Mesendoderm (in vitro differentiated cells): Measurements from ENCODE around the gene FCER1G.
A peak's percentile ranks its signal among the peaks of the same experiment; 100 is the strongest.

Source experiments
- DNase-seq: peaks from one replicate; pipeline ENCODE4 v3.0.0; 2013
- H2AK5ac ChIP-seq: 2 replicates; pipeline ENCODE4 v1.6.1; 2013; ENCODE audit warnings: low read length, inconsistent platforms
- H2BK120ac ChIP-seq: 2 replicates; pipeline ENCODE4 v1.6.1; 2013; ENCODE audit warnings: low read depth, mild to moderate bottlenecking, low read length, moderate library complexity, mixed read lengths
- H2BK15ac ChIP-seq: replicated peaks from 2 replicates; pipeline ENCODE4 v1.6.1; 2013; ENCODE audit warnings: low read depth, mild to moderate bottlenecking, moderate library complexity
- H2BK5ac ChIP-seq: 2 replicates; pipeline ENCODE4 v1.6.1; 2013; ENCODE audit warnings: low read length, inconsistent platforms
- H3K18ac ChIP-seq: 2 replicates; pipeline ENCODE4 v1.6.1; 2013; ENCODE audit warnings: mild to moderate bottlenecking, low read length, mixed read lengths
- H3K23ac ChIP-seq: one replicate; pipeline ENCODE4 v1.6.1; 2013; ENCODE audit warnings: low read length
- H3K27ac ChIP-seq: 2 replicates; pipeline ENCODE4 v1.5.1; 2013; ENCODE audit warnings: low read depth, mild to moderate bottlenecking, inconsistent platforms, low read length, moderate library complexity
- H3K27me3 ChIP-seq: 2 replicates; pipeline ENCODE4 v1.6.1; 2013; ENCODE audit warnings: low read length, control low read depth, mild to moderate bottlenecking, inconsistent platforms; ENCODE audit not compliant: insufficient read depth, poor library complexity
- H3K36me3 ChIP-seq: 2 replicates; pipeline ENCODE4 v1.6.1; 2013; ENCODE audit warnings: low read length, inconsistent platforms; ENCODE audit not compliant: control insufficient read depth, insufficient read depth
- H3K4ac ChIP-seq: one replicate; pipeline ENCODE4 v1.6.1; 2013; ENCODE audit warnings: low read depth, mild to moderate bottlenecking, low read length, moderate library complexity
- H3K4me1 ChIP-seq: 2 replicates; pipeline ENCODE4 v1.6.1; 2013; ENCODE audit warnings: low read depth, low read length, inconsistent platforms; ENCODE audit not compliant: control insufficient read depth
- H3K4me2 ChIP-seq: 2 replicates; pipeline ENCODE4 v1.6.1; 2013; ENCODE audit warnings: low read length
- H3K4me3 ChIP-seq: 2 replicates; pipeline ENCODE4 v1.5.1; 2013; ENCODE audit warnings: mild to moderate bottlenecking, low read length
- H3K56ac ChIP-seq: one replicate; pipeline ENCODE4 v1.6.1; 2013; ENCODE audit warnings: low read length
- H3K79me1 ChIP-seq: 2 replicates; pipeline ENCODE4 v1.6.1; 2013; ENCODE audit warnings: low read length, inconsistent platforms
- H3K79me2 ChIP-seq: 2 replicates; pipeline ENCODE4 v1.6.1; 2013; ENCODE audit warnings: mild to moderate bottlenecking, low read length; ENCODE audit not compliant: control insufficient read depth, insufficient read depth
- H3K9ac ChIP-seq: 2 replicates; pipeline ENCODE4 v1.6.1; 2013; ENCODE audit warnings: low read length, inconsistent platforms
- H4K5ac ChIP-seq: one replicate; pipeline ENCODE4 v1.6.1; 2013; ENCODE audit warnings: low read length
- H4K8ac ChIP-seq: one replicate; pipeline ENCODE4 v1.6.1; 2013; ENCODE audit warnings: low read depth, mild to moderate bottlenecking, control low read depth, low read length, moderate library complexity
- WGBS: extraction: QIAGEN DNeasy Blood & Tissue Kit; methylation state at CpG from one replicate; pipeline ENCODE4 v1.1.7; 2013; ENCODE audit warnings: low lambda C conversion rate, missing lambda C conversion rate; ENCODE audit not compliant: insufficient coverage; ENCODE audit errors: extremely low coverage; 5-methylcytosine and 5-hydroxymethylcytosine counted together

FCER1G gene

DNA sequence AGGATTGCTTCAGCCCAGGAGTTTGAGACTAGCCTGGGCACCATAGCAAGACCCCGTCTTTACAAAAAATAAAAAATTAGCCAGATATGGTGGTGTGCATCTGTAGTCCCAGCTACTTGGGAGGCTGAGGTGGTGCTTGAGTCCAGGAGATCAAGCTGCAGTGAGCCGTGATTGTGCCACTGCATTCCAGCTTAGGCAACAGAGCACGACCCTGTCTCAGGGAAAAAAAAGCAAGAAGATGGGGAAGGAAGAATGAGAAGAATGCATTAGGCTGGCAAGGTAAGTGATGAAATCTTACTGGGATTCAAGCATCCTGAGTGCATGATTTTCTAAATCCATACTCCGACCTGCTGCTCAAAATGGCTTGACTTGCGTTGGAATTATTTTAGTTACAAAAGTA is 50.2 kb downstream of the FCER1G start:
- Histone ChIP-seq H2BK120ac (no peak overlapping the region), H2BK15ac (no peak overlapping the region), H4K8ac (no peak overlapping the region), H2BK5ac (no peak overlapping the region), H4K5ac (no peak overlapping the region), H3K4me2 (no peak overlapping the region), H3K27ac (no peak overlapping the region), H3K18ac (no peak overlapping the region), H3K4ac (no peak overlapping the region), H3K56ac (no peak overlapping the region), H3K4me3 (no peak overlapping the region), H3K79me1 (no peaks in the 10 kb centered on the region), H3K9ac (no peak overlapping the region), H3K23ac (no peak overlapping the region), H3K27me3 (peaks cover 2% of the 10 kb centered on the region), H3K4me1 (no peaks in the 10 kb centered on the region), H3K36me3 (no peaks in the 10 kb centered on the region), H3K79me2 (no peaks in the 10 kb centered on the region), H2AK5ac (no peak overlapping the region)
- DNase-seq = peak; percentile 49
- no CpG with 5 or more reads among the region's 5 CpGs for WGBS

DNA sequence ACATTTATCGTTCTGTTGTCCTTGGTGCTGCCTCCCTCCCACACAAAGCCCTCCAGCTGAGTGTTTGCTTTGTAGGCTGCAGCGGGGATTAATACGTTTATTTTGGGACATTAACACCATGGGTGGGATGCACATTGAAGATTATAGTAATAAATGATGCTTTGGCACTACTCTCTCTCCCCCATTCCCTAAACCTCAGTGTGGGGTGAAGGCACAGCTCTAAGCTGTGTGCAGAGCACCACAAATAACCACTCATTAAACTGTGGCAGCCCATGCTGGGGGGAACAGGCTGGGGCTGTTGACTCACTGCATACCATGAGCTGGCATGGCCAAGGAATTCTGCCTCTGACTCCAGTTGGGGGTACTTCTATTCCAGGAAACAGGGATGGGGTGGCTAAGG is 51.1 kb downstream of the FCER1G start:
- Histone ChIP-seq H3K9ac (no peak overlapping the region), H4K5ac (no peak overlapping the region), H2BK5ac (no peak overlapping the region), H3K4me3 (no peak overlapping the region), H3K27me3 (no peaks in the 10 kb centered on the region), H3K23ac (no peak overlapping the region), H3K18ac (no peak overlapping the region), H3K4me1 (no peaks in the 10 kb centered on the region), H2AK5ac (no peak overlapping the region), H2BK120ac (no peak overlapping the region), H3K79me1 (no peaks in the 10 kb centered on the region), H3K56ac (no peak overlapping the region), H3K27ac (no peak overlapping the region), H3K4me2 (no peak overlapping the region), H3K4ac (no peak overlapping the region), H3K36me3 (no peaks in the 10 kb centered on the region), H4K8ac (no peak overlapping the region), H2BK15ac (no peak overlapping the region), H3K79me2 (no peaks in the 10 kb centered on the region)
- WGBS = no CpG with 5 or more reads among the region's 3 CpGs
- no peak for DNase-seq

DNA sequence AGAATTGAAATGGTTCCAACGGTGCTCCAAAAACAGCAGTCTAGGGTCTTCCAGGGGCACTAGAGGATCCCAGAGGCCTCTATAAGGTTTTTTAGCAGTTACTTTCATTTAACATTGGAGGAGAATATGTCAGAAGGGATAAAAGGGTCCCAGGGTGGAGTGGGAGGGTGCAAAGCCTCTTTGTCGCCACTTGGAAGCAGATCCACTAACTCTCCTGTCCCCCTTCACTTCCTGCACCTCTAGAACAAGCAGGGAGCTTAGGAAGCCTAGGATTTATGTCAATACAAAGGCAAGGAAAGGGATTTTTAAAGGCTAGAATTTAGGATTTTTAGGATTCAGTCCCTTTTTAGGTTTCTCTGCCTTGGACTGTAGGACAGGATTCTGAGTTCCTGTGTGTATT is 51.7 kb downstream of the FCER1G start:
- Histone ChIP-seq H3K36me3 (no peaks in the 10 kb centered on the region), H3K4me3 (no peak overlapping the region), H3K56ac (no peak overlapping the region), H3K79me2 (no peaks in the 10 kb centered on the region), H2BK15ac (no peak overlapping the region), H2AK5ac (no peak overlapping the region), H3K4ac (no peak overlapping the region), H3K23ac (no peak overlapping the region), H3K79me1 (no peaks in the 10 kb centered on the region), H4K8ac (no peak overlapping the region), H2BK120ac (no peak overlapping the region), H3K4me1 (no peaks in the 10 kb centered on the region), H3K27me3 (no peaks in the 10 kb centered on the region), H3K4me2 (no peak overlapping the region), H3K18ac (no peak overlapping the region), H2BK5ac (no peak overlapping the region), H4K5ac (no peak overlapping the region), H3K9ac (no peak overlapping the region), H3K27ac (no peak overlapping the region)
- WGBS = no CpG with 5 or more reads among the region's 2 CpGs
- no peak for DNase-seq

DNA sequence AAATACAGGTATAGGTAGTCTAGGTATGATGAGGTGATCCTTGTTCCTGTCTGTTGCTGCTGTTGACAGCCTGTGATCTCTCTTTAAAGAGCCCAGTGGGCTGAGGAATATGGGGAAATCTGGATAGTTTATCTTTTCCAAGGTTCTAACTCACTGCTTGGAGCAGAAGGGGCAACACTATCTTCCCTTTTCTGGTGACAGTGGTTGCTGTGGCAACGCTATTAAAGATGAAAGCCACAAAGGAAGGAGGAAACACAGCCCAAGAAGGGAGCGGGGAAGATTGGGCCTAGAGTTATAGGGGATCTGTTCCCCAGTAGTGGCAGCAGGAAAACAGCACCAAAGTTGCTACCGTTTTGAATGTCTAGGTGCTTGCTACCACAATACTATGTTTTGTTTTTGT is 52.2 kb downstream of the FCER1G start:
- Histone ChIP-seq H3K4ac (no peak overlapping the region), H2BK15ac (no peak overlapping the region), H3K4me3 (no peak overlapping the region), H3K4me1 (no peaks in the 10 kb centered on the region), H3K18ac (no peak overlapping the region), H3K79me2 (no peaks in the 10 kb centered on the region), H3K79me1 (no peaks in the 10 kb centered on the region), H3K56ac (no peak overlapping the region), H4K5ac (no peak overlapping the region), H3K4me2 (no peak overlapping the region), H3K23ac (no peak overlapping the region), H2BK120ac (no peak overlapping the region), H3K36me3 (no peaks in the 10 kb centered on the region), H2BK5ac (no peak overlapping the region), H3K9ac (no peak overlapping the region), H2AK5ac (no peak overlapping the region), H4K8ac (no peak overlapping the region), H3K27me3 (no peaks in the 10 kb centered on the region), H3K27ac (no peak overlapping the region)
- WGBS = no CpG with 5 or more reads among the region's 3 CpGs
- no peak for DNase-seq
